Activated effector memory CD4-positive, alpha-beta T cell treated with anti-CD3 and anti-CD28 coated beads, Interleukin-2, amount 50 U/mL, for 16 hours (primary cell): ENCODE results near the gene KLHL29.
"Not testable (repeated sequence)": the region's sequence is repeated elsewhere in the genome, so short reads cannot be mapped to it uniquely, and the experiment has no call there.

Experiments used
- DNase-seq: peaks from one replicate; pipeline ENCODE4 v3.0.0-alpha.2; 2020

Gene KLHL29

DNA sequence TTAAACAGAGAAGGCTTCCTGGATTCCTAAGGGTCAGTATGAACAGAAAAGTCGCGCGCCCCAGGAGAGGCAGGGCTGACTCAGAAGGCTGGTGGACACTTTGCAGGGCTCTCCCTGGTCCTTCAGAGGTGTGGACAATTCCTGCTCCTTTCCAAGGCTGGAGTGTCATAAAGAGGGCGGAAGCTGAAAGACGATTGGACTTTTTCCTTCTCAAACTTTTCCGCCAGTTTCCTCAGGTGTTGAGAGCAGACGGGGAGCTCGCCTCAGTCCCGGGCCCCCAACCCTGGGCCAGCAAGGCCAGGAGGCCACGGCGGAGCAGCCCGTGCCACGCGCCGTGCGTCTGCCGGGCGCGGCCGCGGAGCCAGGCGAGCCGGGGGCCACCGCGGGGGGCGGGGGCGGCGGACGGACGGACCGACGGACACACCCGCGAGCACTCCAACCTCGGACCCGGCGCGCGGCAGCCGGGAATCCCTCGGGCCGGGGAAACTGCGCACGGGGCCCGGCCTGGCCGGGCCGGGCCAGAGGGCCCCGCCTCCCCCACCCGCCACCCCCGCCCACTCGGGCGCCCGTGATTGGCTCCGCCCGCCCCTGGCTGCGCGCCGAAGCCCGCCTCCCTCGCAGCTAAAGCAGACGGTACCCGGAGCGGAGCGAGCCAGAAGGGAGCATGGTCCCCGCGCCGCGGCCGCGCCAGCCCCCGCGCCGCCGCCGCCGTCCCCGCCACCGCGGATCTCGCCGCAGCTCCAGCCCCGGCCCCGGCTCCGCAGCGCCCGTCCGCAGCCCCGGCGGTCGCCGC lies at the start of gene KLHL29:
KLHL29 (plus strand) TSS at position 629 of the 793 bp plus-strand sequence. CDS start 177,018 bp downstream, outside the sequence.
- DNase-seq: peak; percentile 88

GRCh38 chr2:23335550-23335949 lies 49.4 kb upstream of the KLHL29 start:
- no peak for DNase-seq

- DNase-seq: no peak
These were observed 42.9 kb upstream of the KLHL29 start for GRCh38 chr2:23342075-23342474.

DNA sequence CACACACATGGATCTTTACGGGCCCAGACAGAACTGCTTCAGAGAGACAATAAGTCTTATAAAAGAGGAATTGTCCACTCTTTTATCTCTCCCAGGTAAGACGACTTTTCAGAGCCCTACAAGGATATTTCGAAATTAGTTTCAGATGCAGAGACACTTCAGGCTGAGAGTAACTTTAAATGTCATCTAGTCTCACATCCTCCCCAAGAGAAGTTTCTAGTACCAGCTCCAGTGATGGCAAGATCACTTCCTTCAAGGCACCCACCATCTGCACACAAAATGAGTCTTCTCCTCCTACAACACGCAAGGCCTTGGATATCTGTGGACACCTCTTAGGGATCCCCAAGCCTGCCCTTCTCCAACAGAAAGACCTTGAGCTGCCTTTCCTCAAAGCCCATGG lies 39.0 kb upstream of the KLHL29 start:
- no peak for DNase-seq

- no peak for DNase-seq
These were observed 38.2 kb upstream of the KLHL29 start for GRCh38 chr2:23346781-23347180.

DNA sequence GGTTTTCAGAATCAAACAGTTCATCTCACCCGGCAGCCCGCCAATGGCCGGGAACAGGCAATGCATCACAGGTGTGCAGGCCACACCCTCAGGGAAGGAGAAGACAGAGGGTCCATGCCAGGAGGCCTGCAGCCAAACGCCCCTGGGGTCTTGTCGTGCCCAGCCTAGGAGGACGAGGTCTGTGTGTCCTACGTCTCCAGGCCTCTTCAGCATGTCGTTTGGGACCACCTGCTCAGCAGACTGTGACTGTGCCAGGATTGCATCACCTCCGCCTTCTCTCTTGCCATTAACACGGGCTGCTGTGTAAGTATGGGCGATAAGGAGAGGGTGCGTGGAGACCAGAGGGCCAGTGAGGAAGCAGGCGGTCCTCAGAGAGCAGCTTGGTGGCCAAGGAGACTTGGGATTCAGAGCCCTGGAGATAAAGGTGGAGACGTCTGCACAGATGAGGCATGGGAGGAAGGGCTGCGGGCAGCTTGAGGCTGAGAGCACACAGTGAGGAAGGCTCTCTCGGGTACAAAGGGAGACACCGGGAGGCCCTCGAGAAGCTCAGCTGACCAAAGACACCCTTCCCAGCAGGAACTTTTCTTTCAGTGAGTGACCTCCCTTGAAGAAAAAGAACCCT lies 37.4 kb upstream of the KLHL29 start:
- no peak for DNase-seq

DNA sequence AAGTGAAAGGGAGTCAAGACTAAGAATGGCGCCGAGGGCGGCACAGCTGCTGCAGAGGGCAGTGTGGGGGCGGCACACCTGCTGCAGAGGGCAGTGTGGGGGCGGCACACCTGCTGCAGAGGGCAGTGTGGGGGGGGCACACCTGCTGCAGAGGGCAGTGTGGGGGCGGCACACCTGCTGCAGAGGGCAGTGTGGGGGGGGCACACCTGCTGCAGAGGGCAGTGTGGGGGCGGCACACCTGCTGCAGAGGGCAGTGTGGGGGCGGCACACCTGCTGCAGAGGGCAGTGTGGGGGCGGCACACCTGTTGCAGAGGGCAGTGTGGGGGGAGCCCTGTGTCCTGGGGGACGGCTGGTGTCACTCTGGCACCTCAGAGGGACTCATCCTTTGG lies 36.9 kb upstream of the KLHL29 start:
- not testable (repeated sequence) for DNase-seq

- no peak for DNase-seq
These were observed 35.5 kb upstream of the KLHL29 start for GRCh38 chr2:23349508-23349907.

GRCh38 chr2:23350041-23350791 lies 34.8 kb upstream of the KLHL29 start:
- no peak for DNase-seq

DNA sequence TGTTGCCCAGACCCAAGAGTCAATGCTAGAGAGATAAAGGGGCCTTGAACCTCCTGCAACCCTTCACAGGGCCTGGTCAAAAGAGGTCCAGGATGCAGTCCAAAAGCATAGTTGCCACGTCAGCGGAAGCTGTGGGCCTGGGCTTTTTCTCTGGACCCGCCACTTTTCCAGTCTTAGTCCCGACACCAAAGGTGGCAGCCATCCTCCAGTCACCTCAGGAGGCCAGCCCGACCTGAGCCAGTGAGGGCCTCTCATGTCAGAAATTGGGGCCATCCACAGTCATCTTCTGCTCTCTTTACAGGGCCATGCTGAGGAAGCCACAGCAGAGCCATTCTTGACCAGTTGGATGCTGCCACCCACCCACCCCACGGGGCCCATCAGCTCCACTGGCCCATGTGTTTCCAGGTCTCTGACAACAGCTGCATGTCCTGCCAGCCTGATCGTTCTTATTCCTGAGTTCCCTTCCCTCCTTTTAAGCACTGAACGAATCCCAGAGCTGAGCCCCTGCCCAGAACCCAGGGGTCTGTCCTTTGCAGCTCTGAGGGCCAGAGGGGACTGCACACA lies 34.1 kb upstream of the KLHL29 start:
- DNase-seq: no peak

DNA sequence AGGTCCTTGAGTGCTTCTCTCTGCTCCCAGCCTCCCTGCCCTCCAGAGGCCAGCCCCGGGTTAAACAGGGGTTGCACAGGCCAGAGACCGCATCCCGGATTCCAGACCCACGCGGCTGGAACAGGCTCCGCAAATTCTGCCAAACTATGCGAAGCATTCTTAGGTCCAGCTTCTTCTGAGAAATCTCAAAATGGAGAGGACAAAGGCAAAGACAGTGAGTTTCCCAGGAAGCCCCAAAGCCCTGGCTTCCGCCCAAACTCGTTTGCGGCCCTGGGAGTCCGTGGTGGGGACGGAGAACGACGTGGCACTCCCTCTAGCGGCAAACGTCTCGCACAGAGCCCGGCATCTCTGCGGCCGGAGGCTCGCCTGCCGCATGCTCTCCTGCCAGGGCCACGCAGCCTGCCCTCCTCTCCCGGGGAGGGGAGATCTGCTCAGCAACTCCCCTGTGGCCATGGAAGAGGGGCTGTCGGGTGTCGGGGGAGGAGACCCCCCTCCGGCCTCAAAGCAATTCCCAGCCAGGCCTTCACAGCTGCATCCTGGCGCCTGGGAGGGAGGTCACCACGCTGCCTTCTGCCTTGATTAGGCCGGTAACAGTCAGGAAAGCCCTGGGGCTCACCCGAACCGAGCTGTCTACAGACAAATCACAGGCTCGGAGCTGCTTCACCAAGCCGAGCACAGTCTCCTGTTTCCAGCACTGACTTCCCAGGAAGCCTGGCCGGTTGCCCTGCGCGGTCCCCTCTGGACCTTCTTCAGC lies 33.4 kb upstream of the KLHL29 start:
- peak; percentile 74 for DNase-seq

DNA sequence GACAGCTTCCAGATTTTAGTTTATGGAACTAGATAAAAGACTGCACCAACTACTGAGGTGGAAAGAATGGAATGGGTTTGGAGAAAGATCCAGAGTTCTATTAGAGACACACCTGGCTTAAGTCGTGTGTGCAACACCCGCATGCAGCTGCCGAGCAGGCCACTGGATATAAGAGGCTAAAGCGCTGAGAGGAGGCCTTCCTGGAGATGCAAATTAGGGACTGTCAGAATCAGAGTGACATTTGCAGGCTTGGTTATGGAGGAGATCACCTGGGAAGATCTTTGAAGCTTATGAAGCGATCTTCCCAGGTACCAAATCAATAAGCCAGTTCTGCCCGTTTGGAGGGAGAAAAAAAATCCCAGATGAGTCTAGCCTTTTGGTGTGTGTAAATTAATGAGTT lies 30.4 kb upstream of the KLHL29 start:
- no peak for DNase-seq

GRCh38 chr2:23355001-23355400 lies 30.0 kb upstream of the KLHL29 start:
- no peak for DNase-seq

DNA sequence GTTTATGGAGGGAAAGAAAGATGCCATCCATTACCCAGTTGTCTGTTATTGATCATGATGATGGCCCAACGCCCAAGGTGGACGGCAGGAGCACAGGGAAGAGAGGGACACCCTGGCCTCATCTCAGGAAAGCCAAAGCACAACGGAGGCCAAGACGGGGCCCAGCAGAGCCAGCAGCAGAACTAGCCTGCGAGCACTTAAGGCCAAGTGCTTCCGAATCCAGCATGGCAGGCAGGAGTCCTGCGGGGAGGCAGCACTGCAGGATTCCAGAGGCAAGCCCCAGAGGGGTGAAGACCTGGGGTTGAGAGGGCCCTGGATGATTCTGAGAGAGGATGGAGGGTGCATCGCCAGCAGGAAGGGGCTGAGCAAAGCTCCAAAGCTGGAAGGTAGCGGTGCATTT lies 28.3 kb upstream of the KLHL29 start:
- DNase-seq: no peak

DNA sequence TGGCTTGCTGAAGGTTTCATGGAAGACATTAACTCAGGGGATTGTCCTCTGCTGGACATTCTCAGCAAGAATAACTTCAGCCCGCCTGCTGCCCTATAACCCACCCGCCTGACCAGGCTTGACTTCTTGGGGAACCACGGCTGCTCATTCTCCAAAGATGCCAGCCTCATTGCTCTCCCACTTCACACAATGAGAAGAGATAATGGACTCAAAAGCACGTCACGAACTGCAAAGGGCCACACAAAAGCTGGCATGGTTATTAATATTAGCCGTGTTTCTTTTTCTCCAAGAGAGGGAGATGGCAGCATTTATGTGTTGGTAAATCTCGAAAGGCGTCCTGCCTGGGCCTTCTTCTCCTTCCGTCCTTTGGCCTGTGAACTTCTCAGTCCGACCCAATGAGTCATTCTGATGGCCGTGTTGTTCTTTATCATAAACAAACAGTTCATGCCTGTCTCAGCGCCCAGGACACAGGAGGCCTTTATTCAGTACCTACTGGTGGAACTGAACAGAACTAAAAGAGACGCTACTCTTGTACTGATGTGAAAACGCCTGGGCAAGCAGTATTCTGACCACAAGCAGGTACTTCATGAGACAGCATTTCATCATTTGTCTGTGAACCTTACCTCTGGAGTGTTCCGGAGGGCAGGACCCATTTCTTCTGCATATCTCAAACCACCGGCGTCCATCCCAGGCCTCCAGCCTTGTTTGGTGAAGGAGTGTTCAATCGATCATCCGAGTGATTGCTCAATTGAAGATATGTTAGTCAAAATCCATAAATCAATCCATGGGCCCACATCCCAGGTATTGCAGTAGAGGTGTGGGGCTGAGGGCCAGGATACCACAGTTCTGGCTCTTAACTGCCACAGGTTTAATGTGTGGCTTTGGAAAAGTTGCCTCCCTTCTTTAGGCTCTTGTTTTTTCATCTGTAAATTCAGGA lies 25.1 kb upstream of the KLHL29 start:
- no peak for DNase-seq

DNA sequence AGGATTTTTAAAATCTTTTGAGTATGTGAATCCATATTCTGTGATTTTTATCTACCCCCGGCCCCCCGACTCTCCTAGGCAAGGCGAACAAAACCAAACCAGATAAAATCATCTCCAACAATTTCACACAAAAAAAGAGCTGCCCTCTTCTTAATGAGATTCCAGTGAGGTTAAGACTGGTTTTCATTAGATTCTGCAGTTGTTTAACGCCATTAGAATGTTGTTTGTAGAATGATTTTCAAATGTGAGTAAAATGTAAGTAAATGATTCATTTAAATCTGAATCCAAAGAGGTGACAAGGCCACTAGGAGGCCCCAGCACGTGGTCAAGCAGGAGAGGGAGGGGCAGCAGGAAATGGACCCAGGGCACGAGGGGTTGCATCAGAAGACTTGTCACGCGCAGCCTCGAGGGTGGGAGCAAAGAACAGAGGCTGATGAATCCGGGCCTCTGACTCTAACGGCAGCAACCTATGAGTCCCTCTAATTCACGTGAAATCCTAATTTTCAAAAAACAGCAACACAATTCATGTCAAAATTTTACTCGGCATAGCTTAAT lies 24.3 kb upstream of the KLHL29 start:
- DNase-seq: no peak

DNA sequence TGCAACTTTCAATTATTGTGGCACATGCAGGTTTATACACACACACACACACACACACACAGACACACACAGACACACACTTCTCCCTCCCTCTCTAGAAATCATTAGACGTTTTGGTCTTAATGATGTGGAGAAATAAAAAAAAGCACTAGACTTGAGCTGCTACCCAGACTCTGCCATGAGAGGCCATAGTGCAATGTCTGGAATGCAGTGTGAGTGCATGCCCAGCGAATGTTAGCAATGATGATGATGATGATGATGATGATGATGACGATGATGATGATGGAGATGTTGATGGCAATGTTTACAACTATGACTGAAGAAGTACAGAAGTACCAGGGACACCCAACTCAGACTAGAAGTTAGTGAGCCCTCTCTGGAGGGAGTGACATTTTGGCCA lies 23.8 kb upstream of the KLHL29 start:
- DNase-seq: no peak

DNA sequence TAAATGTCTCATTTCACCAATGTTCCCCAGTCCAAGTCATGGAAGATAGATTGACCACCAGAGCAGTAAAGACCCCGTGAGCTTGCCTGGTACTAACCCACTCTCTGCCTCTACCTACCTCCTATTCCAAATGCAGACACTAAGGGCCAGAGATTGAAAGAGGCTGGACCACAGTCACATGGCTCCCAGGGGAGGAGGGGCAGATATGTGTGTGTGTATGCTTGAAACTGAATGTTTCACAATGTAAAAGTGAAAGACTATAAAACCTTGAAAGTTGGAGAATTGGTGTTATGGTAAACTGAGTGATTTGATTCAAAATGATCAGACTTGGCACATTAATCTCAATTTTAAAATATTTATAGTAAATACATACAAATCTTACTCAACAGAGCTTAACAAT lies 21.7 kb upstream of the KLHL29 start:
- no peak for DNase-seq

DNA sequence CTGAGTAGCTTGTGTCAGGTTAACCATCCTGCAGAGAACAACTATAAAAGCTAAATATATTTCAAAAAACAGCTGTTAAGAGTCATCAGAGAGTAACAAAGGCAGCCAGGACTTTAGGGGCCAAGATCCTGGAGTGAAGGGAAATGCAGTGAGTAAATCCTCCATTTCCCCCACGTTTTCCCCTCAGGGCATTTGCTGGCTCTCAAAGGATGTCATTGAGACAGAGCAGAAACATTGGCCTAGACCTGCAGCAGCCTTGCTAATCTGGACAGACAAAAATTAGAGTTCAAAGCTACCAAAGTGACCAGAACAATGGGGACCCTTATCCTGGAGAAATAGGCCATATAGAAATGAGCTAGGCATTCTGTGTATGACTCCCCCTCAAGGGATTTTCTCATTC lies 21.1 kb upstream of the KLHL29 start:
- no peak for DNase-seq

DNA sequence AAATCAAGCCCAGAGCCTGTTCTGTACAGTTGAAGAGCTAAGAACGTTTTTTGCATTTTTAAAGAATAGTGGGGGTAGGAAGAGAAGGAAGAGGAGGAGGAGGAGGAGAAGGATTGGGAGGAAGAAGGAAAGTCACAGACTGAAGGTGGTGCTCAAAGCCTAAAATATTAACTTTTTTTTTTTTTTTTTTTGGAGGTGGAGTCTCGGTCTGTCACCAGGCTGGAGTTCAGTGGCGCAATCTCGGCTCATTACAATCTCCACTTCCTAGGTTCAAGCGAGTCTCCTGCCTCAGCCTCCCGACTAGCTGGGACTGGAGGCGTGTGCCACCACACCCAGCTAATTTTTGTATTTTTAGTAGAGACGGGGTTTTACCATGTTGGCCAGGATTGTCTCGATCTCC lies 18.3 kb upstream of the KLHL29 start:
- no peak for DNase-seq

GRCh38 chr2:23367760-23368159 lies 17.2 kb upstream of the KLHL29 start:
- no peak for DNase-seq
